B cell (primary cell): Measurements from ENCODE around the gene BLM. TPM values are rescaled to one million over a fixed set of nuclear protein-coding genes. Genes with fewer than 3 reads are reported as not detected.

Experiments
- ATAC-seq: fragments of 200-7000 bp; cut with Tn5 transposase; one replicate; pipeline ENCODE4 v1.10.0; 2021; ENCODE audit warnings: low read depth, mild to moderate bottlenecking, moderate number of reproducible peaks, moderate library complexity
- CTCF ChIA-PET: fragments of 350-600 bp; sonication (Branson Sonifier 250); formaldehyde crosslinking; loops from one replicate; lab custom pipeline; 2021; ENCODE audit warnings: antibody characterized with exemption, inconsistent platforms; lab: Charles Lee
- POLR2A ChIA-PET: fragments of 350-600 bp; sonication (Branson Sonifier 250); formaldehyde crosslinking; loops from one replicate; lab custom pipeline; 2021; ENCODE audit warnings: antibody characterized with exemption; lab: Charles Lee
- DNase-seq: peaks from one replicate; pipeline ENCODE4 v3.0.0; 2013
- H2AFZ ChIP-seq: 2 replicates; pipeline ENCODE4 v1.6.1; 2012; ENCODE audit warnings: mild to moderate bottlenecking, low read depth, low read length; ENCODE audit not compliant: insufficient read depth, poor library complexity, severe bottlenecking
- H3K27ac ChIP-seq, 2 donors: 1 replicate in 1 of 2; 2 replicates in 1 of 2; pipeline ENCODE4 v1.5.1; 2012 to 2013; ENCODE audit warnings: low read length in 2 of 2, mild to moderate bottlenecking in 2 of 2, moderate library complexity in 1 of 2
- H3K27me3 ChIP-seq, 4 experiments: fragments of 200-600 bp in 1 of 4; sonication (generic) in 1 of 4; replicated peaks in 1 of 4; 1 replicate in 2 of 4; 2 replicates in 2 of 4; pipeline versions ENCODE4 v1.6.1 to v1.7.0; 2013 to 2016; ENCODE audit warnings: low read length in 3 of 4, mild to moderate bottlenecking in 2 of 4, mixed read lengths in 1 of 4, moderate library complexity in 1 of 4; ENCODE audit not compliant: insufficient read depth in 4 of 4, control insufficient read depth in 3 of 4; ENCODE audit errors: control extremely low read depth in 1 of 4
- H3K36me3 ChIP-seq, 2 experiments: replicated peaks in 1 of 2; 1 replicate in 1 of 2; 2 replicates in 1 of 2; pipeline versions ENCODE4 v1.6.1 to v1.7.1; 2013; ENCODE audit warnings: low read length in 1 of 2; ENCODE audit not compliant: insufficient read depth in 2 of 2, control insufficient read depth in 1 of 2; ENCODE audit errors: control extremely low read depth in 1 of 2, extremely low read depth in 1 of 2
- H3K4me1 ChIP-seq, 2 donors: fragments of 200-600 bp in 1 of 2; sonication (generic) in 1 of 2; 1 replicate in 1 of 2; 2 replicates in 1 of 2; pipeline versions ENCODE4 v1.5.1 to v1.6.1; 2013 to 2017; ENCODE audit warnings: low read length in 2 of 2; ENCODE audit not compliant: control insufficient read depth in 2 of 2, insufficient read depth in 2 of 2
- H3K4me2 ChIP-seq: replicated peaks from 2 replicates; pipeline ENCODE3; 2012; ENCODE audit warnings: mild to moderate bottlenecking, low read depth, low read length; ENCODE audit not compliant: poor library complexity, severe bottlenecking
- H3K4me3 ChIP-seq, 5 experiments: fragments of 200-600 bp in 1 of 5; sonication (generic) in 1 of 5; 1 replicate in 3 of 5; 2 replicates in 2 of 5; pipeline versions ENCODE4 v1.5.1 to v1.7.0; 2011 to 2016; ENCODE audit warnings: low read length in 4 of 5, mild to moderate bottlenecking in 4 of 5, low read depth in 2 of 5, control low read depth in 1 of 5, moderate library complexity in 1 of 5; ENCODE audit not compliant: insufficient read depth in 1 of 5; ENCODE audit errors: control extremely low read depth in 1 of 5, extremely low read depth in 1 of 5
- H3K79me2 ChIP-seq: fragments of 200-600 bp; sonication (generic); one replicate; pipeline ENCODE4 v1.6.0; 2016; ENCODE audit warnings: low read length; ENCODE audit not compliant: control insufficient read depth, insufficient read depth
- H3K9ac ChIP-seq: fragments of 200-600 bp; sonication (generic); 2 replicates; pipeline ENCODE4 v1.6.1; 2017; ENCODE audit warnings: mild to moderate bottlenecking, low read length, moderate library complexity
- H3K9me3 ChIP-seq, 3 donors: one replicate each; pipeline versions ENCODE4 v1.6.1 to v1.7.1; 2013; ENCODE audit warnings: low read length in 2 of 3; ENCODE audit not compliant: control insufficient read depth in 2 of 3, insufficient read depth in 1 of 3; ENCODE audit errors: control extremely low read depth in 1 of 3
- H4K20me1 ChIP-seq: 2 replicates; pipeline ENCODE4 v1.6.0; 2012; ENCODE audit warnings: mild to moderate bottlenecking, low read length; ENCODE audit not compliant: insufficient read depth, control insufficient read depth, poor library complexity, severe bottlenecking
- H3K27ac Mint-ChIP-seq: one replicate; pipeline ENCODE4 v1.8.0; 2021; ENCODE audit warnings: mixed read lengths
- H3K27me3 Mint-ChIP-seq: one replicate; pipeline ENCODE4 v1.8.0; 2021; ENCODE audit warnings: mixed read lengths
- H3K4me1 Mint-ChIP-seq: one replicate; pipeline ENCODE4 v1.8.0; 2021; ENCODE audit warnings: mixed read lengths
- H3K4me3 Mint-ChIP-seq: one replicate; pipeline ENCODE4 v1.8.0; 2021; ENCODE audit warnings: mixed read lengths
- H3K9me3 Mint-ChIP-seq: one replicate; pipeline ENCODE4 v1.8.0; 2022; ENCODE audit warnings: mixed read lengths; ENCODE audit not compliant: insufficient read depth
- EZH2 ChIP-seq: IDR thresholded peaks from 2 replicates; pipeline ENCODE4 v1.6.1; 2012; ENCODE audit warnings: borderline replicate concordance, low read depth, mild to moderate bottlenecking, moderate library complexity, low read length; ENCODE audit not compliant: insufficient read depth, poor library complexity, severe bottlenecking
- WGBS: methylation state at CpG from one replicate; pipeline ENCODE4 v1.1.5; 2013; ENCODE audit warnings: missing lambda C conversion rate; ENCODE audit not compliant: insufficient coverage; 5-methylcytosine and 5-hydroxymethylcytosine counted together
- intact Hi-C: fragments of 100-400 bp; cut with micrococcal nuclease; formaldehyde crosslinking; loops from one replicate; pipeline ENCODE4 v1.10.0; 2022
- polyA plus RNA-seq: library from polyadenylated mRNA; depleted of rRNA; stranded (reverse); fragments of >200 nt; gene quantifications from 2 replicates; pipeline ENCODE4 v1.2.3, GENCODE V29; 2012
- total RNA-seq, 2 donors: library from RNA; stranded (reverse); fragments of 120-200 nt in 1 of 2; gene quantifications; 1 replicate in 1 of 2; 2 replicates in 1 of 2; pipeline versions ENCODE4 v1.2.3 to v1.2.4, GENCODE V29; 2013 to 2022
- TF ChIP-seq, protein P1 (sequence below): fragments of 200-600 bp; IDR thresholded peaks from one replicate; pipeline ENCODE4 v1.8.0; 2022; ENCODE audit warnings: antibody characterized with exemption, mild to moderate bottlenecking

BLM gene
- total and polyA plus RNA-seq, 2 donors (not counting 1 experiment from before 2014, with no cell fraction given): 5.2 to 17.4 TPM

DNA sequence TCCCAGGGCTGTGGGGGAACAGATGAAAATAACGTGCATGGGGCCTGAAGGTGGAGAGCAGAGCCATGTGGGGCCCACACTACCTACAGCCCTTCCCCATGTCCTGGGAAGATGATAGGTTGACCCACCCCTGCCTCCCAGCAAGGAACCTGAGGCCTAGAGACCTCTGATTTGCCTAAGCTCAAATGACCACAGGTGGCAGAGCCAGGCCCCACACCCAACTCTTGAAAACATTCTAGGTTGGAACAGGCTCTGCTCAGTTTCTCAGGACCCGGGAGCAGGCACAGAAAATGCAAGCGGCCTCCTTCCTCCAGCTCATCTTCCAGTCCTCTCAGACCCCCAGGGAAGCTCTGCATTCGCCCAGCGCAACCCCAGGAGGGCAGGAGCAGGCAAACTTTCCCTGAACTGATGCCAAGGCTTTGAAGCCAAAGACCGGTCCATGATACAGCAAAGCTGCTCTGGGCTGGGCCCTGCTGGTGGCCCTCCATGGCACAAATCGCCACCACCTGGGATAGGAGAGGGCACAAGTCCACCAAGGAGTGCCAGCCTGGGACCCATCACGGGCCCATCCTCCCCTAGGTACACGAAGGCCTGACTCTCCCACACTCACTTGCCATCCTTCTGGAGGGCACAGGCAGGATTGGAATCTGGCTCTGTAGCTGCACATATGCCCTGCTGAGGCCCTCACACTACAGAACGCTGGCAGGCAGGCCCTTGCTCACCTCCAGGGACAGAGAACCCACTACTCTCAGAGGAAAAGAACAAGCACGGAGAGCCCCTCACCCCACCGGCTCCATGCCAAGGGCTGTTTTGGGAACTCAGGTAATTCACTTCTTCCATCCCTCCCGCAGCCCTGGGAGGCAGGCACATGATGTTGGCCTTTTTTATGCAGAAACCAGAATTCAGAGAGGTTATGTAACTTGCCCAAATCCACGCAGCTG is 100.2 kb downstream of the BLM start:
- ChIA-PET CTCF (interaction anchor here (0.7 to 3.8 kb wide), 15 partner anchors 9 to 261 kb away, joined by 3 to 72 read pairs (median 6); partner anchors contain the start of gene FES), POLR2A (interaction anchor here (0.6 to 2.1 kb wide), 9 partner anchors 9 to 94 kb away, joined by 3 to 11 read pairs (median 5); no protein-coding TSS in a partner anchor)
- no peaks in the 10 kb centered on the region for H3K9me3 ChIP-seq
- no peak overlapping the region for H3K27ac Mint-ChIP-seq
- no peak overlapping the region for H2AFZ ChIP-seq
- H3K79me2 ChIP-seq: no peaks in the 10 kb centered on the region
- peak overlapping the region; percentile 72 for H3K4me3 Mint-ChIP-seq
- H3K9ac ChIP-seq: no peak overlapping the region
- no peak for DNase-seq
- 84% methylated on average over 11 of the region's 14 CpGs for WGBS
- H3K27me3 ChIP-seq: no peaks in the 10 kb centered on the region
- H3K36me3 ChIP-seq: peaks cover 0 to 4% of the 10 kb centered on the region in 2 experiments
- H3K4me2 ChIP-seq: peak overlapping the region; percentile 80
- TF ChIP-seq, protein P1, sequence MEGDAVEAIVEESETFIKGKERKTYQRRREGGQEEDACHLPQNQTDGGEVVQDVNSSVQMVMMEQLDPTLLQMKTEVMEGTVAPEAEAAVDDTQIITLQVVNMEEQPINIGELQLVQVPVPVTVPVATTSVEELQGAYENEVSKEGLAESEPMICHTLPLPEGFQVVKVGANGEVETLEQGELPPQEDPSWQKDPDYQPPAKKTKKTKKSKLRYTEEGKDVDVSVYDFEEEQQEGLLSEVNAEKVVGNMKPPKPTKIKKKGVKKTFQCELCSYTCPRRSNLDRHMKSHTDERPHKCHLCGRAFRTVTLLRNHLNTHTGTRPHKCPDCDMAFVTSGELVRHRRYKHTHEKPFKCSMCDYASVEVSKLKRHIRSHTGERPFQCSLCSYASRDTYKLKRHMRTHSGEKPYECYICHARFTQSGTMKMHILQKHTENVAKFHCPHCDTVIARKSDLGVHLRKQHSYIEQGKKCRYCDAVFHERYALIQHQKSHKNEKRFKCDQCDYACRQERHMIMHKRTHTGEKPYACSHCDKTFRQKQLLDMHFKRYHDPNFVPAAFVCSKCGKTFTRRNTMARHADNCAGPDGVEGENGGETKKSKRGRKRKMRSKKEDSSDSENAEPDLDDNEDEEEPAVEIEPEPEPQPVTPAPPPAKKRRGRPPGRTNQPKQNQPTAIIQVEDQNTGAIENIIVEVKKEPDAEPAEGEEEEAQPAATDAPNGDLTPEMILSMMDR: no peak
- no peak for TF ChIP-seq EZH2
- no peak overlapping the region for H3K27ac ChIP-seq
- H3K9me3 Mint-ChIP-seq: no peaks in the 10 kb centered on the region
- H3K4me1 ChIP-seq: peaks cover 18 to 29% of the 10 kb centered on the region in 2 donors
- peaks cover 42% of the 10 kb centered on the region for H3K4me1 Mint-ChIP-seq
- H3K4me3 ChIP-seq: no peak overlapping the region
- ATAC-seq: no peak
- intact Hi-C loops: loop anchor here (1.0 to 2.0 kb wide), 5 partner anchors 21 to 68 kb away; no protein-coding TSS in a partner anchor
- H3K27me3 Mint-ChIP-seq: no peaks in the 10 kb centered on the region
- no peaks in the 10 kb centered on the region for H4K20me1 ChIP-seq
